CD14-positive monocyte (primary cell): Measurements from ENCODE around the gene TXLNB. TPM values are rescaled to one million over a fixed set of nuclear protein-coding genes. Genes with fewer than 3 reads are reported as not detected.

Experiments
- DNase-seq, 3 donors: peaks; one replicate each; pipeline ENCODE4 v3.0.0-alpha.2; 2011 to 2022
- H2AFZ ChIP-seq: 2 replicates; pipeline ENCODE4 v1.6.0; 2012; ENCODE audit warnings: mild to moderate bottlenecking, low read depth, low read length, inconsistent platforms; ENCODE audit not compliant: insufficient read depth, poor library complexity, severe bottlenecking
- H3K27ac ChIP-seq, 2 donors: 1 replicate in 1 of 2; 2 replicates in 1 of 2; pipeline ENCODE4 v1.5.1; 2012 to 2013; ENCODE audit warnings: low read length in 2 of 2, control low read depth in 1 of 2, inconsistent platforms in 1 of 2, low read depth in 1 of 2, mild to moderate bottlenecking in 1 of 2
- H3K27me3 ChIP-seq, 2 donors: one replicate each; pipeline versions ENCODE4 v1.6.0 to v1.6.1; 2011 to 2013; ENCODE audit warnings: low read length in 2 of 2; ENCODE audit not compliant: control insufficient read depth in 2 of 2, insufficient read depth in 2 of 2
- H3K36me3 ChIP-seq, 2 donors: replicated peaks in 1 of 2; 1 replicate in 1 of 2; 2 replicates in 1 of 2; pipeline versions ENCODE4 v1.5.1 to v1.6.1; 2012 to 2013; ENCODE audit warnings: low read length in 2 of 2, control low read depth in 1 of 2, inconsistent platforms in 1 of 2, mild to moderate bottlenecking in 1 of 2; ENCODE audit not compliant: insufficient read depth in 2 of 2, control insufficient read depth in 1 of 2
- H3K4me1 ChIP-seq, 2 donors: 1 replicate in 1 of 2; 2 replicates in 1 of 2; pipeline versions ENCODE4 v1.5.1 to v1.6.1; 2012 to 2013; ENCODE audit warnings: low read length in 2 of 2, control low read depth in 1 of 2, inconsistent platforms in 1 of 2, mild to moderate bottlenecking in 1 of 2, moderate library complexity in 1 of 2; ENCODE audit not compliant: insufficient read depth in 2 of 2, control insufficient read depth in 1 of 2
- H3K4me2 ChIP-seq: replicated peaks from 2 replicates; pipeline ENCODE3; 2012; ENCODE audit warnings: low read length, moderate library complexity, mild to moderate bottlenecking; ENCODE audit not compliant: poor library complexity, severe bottlenecking; ENCODE audit errors: extremely low read depth
- H3K4me3 ChIP-seq, 3 experiments: fragments of 200-600 bp in 1 of 3; sonication (generic) in 1 of 3; replicated peaks in 1 of 3; 1 replicate in 2 of 3; 2 replicates in 1 of 3; pipeline ENCODE4 v1.5.1; 2011 to 2013; ENCODE audit warnings: low read length in 3 of 3, mild to moderate bottlenecking in 3 of 3, control low read depth in 2 of 3, low read depth in 2 of 3, inconsistent platforms in 1 of 3, moderate library complexity in 1 of 3
- H3K79me2 ChIP-seq: 2 replicates; pipeline ENCODE4 v1.6.0; 2012; ENCODE audit warnings: mild to moderate bottlenecking, control low read depth, inconsistent platforms, low read length, moderate library complexity; ENCODE audit not compliant: insufficient read depth
- H3K9ac ChIP-seq: 2 replicates; pipeline ENCODE4 v1.6.0; 2017; ENCODE audit warnings: low read length, mild to moderate bottlenecking; ENCODE audit not compliant: insufficient read depth, poor library complexity, severe bottlenecking
- H3K9me3 ChIP-seq, 2 donors: replicated peaks in 1 of 2; 1 replicate in 1 of 2; 2 replicates in 1 of 2; pipeline versions ENCODE4 v1.5.1 to v1.6.1; 2012 to 2013; ENCODE audit warnings: low read length in 2 of 2, control low read depth in 1 of 2; ENCODE audit not compliant: control insufficient read depth in 1 of 2, insufficient read depth in 1 of 2
- H4K20me1 ChIP-seq: 2 replicates; pipeline ENCODE4 v1.6.0; 2012; ENCODE audit warnings: mild to moderate bottlenecking, low read length, control low read depth, moderate library complexity; ENCODE audit not compliant: insufficient read depth
- H3K27ac Mint-ChIP-seq, 7 donors: one replicate each; pipeline ENCODE4 v1.8.0; 2020; ENCODE audit warnings: mild to moderate bottlenecking in 7 of 7, mixed read lengths in 7 of 7, moderate library complexity in 6 of 7, inconsistent platforms in 2 of 7
- H3K27me3 Mint-ChIP-seq, 3 donors: one replicate each; pipeline ENCODE4 v1.8.0; 2021 to 2022; ENCODE audit warnings: low read depth in 3 of 3, mild to moderate bottlenecking in 3 of 3, mixed read lengths in 3 of 3, moderate library complexity in 3 of 3, inconsistent platforms in 1 of 3
- H3K36me3 Mint-ChIP-seq, 2 donors: one replicate each; pipeline ENCODE4 v1.8.0; 2020; ENCODE audit warnings: mixed read lengths in 2 of 2, inconsistent platforms in 1 of 2, mild to moderate bottlenecking in 1 of 2
- H3K4me1 Mint-ChIP-seq: one replicate; pipeline ENCODE4 v1.8.0; 2020; ENCODE audit warnings: mild to moderate bottlenecking, mixed read lengths
- H3K4me3 Mint-ChIP-seq, 2 donors: one replicate each; pipeline ENCODE4 v1.8.0; 2020; ENCODE audit warnings: mild to moderate bottlenecking in 2 of 2, mixed read lengths in 2 of 2, moderate library complexity in 1 of 2
- H3K9me3 Mint-ChIP-seq, 7 donors: one replicate each; pipeline ENCODE4 v1.8.0; 2020 to 2022; ENCODE audit warnings: mixed read lengths in 7 of 7, mild to moderate bottlenecking in 6 of 7, moderate library complexity in 6 of 7, inconsistent platforms in 2 of 7
- CTCF ChIP-seq: fragments of 200-600 bp; IDR thresholded peaks from one replicate; pipeline ENCODE4 v1.8.0; 2022; ENCODE audit warnings: antibody characterized with exemption, mild to moderate bottlenecking
- WGBS: methylation state at CpG from one replicate; pipeline ENCODE4 v1.1.5; 2013; ENCODE audit warnings: missing lambda C conversion rate; ENCODE audit not compliant: insufficient coverage; 5-methylcytosine and 5-hydroxymethylcytosine counted together
- intact Hi-C, 2 donors: fragments of 100-400 bp; cut with micrococcal nuclease; formaldehyde crosslinking; loops; one replicate each; pipeline versions ENCODE4 v1.15.0 to v1.15.1; 2023
- polyA plus RNA-seq, 3 donors: library from polyadenylated mRNA; depleted of rRNA in 1 of 3; unstranded in 2 of 3; stranded (reverse) in 1 of 3; fragments of 300-500 nt in 2 of 3; fragments of >200 nt in 1 of 3; fragmentation: Illumina TruSeq in 2 of 3; gene quantifications; 1 replicate in 2 of 3; 2 replicates in 1 of 3; pipeline ENCODE4 v1.2.3, GENCODE V29; 2012 to 2021

Gene TXLNB
- polyA plus RNA-seq, 3 donors: 0.04 to 0.25 (median 0.14) TPM

GRCh38 chr6:139313784-139314545 lies 22.2 kb upstream of the TXLNB start:
- 97% methylated on average over 3 of the region's 6 CpGs for WGBS
- Mint-ChIP-seq H3K27me3 (peaks cover 0 to 3% (median 0%) of the 10 kb centered on the region in 3 donors), H3K27ac (no peak overlapping the region), H3K9me3 (peaks cover 0 to 4% (median 0%) of the 10 kb centered on the region in 7 donors), H3K4me3 (no peak overlapping the region), H3K4me1 (peaks cover 14% of the 10 kb centered on the region), H3K36me3 (no peaks in the 10 kb centered on the region)
- intact Hi-C loops: no loop called here
- no peaks in the 10 kb centered on the region for H3K36me3 ChIP-seq
- DNase-seq: no peak
- H4K20me1 ChIP-seq: no peaks in the 10 kb centered on the region
- no peak overlapping the region for H3K4me2 ChIP-seq
- no peak overlapping the region for H3K4me3 ChIP-seq
- H3K79me2 ChIP-seq: no peaks in the 10 kb centered on the region
- no peak overlapping the region for H2AFZ ChIP-seq
- no peak overlapping the region for H3K27ac ChIP-seq
- no peaks in the 10 kb centered on the region for H3K27me3 ChIP-seq
- no peak overlapping the region for H3K9ac ChIP-seq
- peaks cover 7 to 9% of the 10 kb centered on the region in 2 donors for H3K4me1 ChIP-seq
- no peak for TF ChIP-seq CTCF
- no peaks in the 10 kb centered on the region for H3K9me3 ChIP-seq

GRCh38 chr6:139313229-139313628 lies 21.4 kb upstream of the TXLNB start:
- 100% methylated on average over 3 of the region's 7 CpGs for WGBS
- no peak overlapping the region for H3K4me2 ChIP-seq
- Mint-ChIP-seq H3K27ac (no peak overlapping the region), H3K36me3 (no peaks in the 10 kb centered on the region), H3K9me3 (peaks cover 0 to 4% (median 0%) of the 10 kb centered on the region in 7 donors), H3K4me1 (peaks cover 19% of the 10 kb centered on the region), H3K27me3 (peaks cover 0 to 3% (median 0%) of the 10 kb centered on the region in 3 donors), H3K4me3 (no peak overlapping the region)
- no peak overlapping the region for H3K27ac ChIP-seq
- no peak overlapping the region for H2AFZ ChIP-seq
- H3K36me3 ChIP-seq: no peaks in the 10 kb centered on the region
- intact Hi-C loops: no loop called here
- H3K9me3 ChIP-seq: no peaks in the 10 kb centered on the region
- H3K4me1 ChIP-seq: peaks cover 14 to 16% of the 10 kb centered on the region in 2 donors
- H4K20me1 ChIP-seq: no peaks in the 10 kb centered on the region
- no peak overlapping the region for H3K4me3 ChIP-seq
- no peak for TF ChIP-seq CTCF
- no peak for DNase-seq
- no peaks in the 10 kb centered on the region for H3K79me2 ChIP-seq
- no peak overlapping the region for H3K9ac ChIP-seq
- no peaks in the 10 kb centered on the region for H3K27me3 ChIP-seq
